Thyroid gland (tissue), 4 donors: ENCODE results near the gene CEP131.

Experiments
- CTCF ChIP-seq, 6 experiments: fragments of 200-600 bp in 3 of 6; fragments of 450-650 bp in 3 of 6; sonication (generic) in 3 of 6; IDR thresholded peaks; one replicate each; pipeline ENCODE4 v1.5.1; 2016 to 2019; ENCODE audit warnings: antibody characterized with exemption in 6 of 6, mild to moderate bottlenecking in 2 of 6, inconsistent platforms in 1 of 6, moderate library complexity in 1 of 6
- POLR2A ChIP-seq, 2 donors: fragments of 450-650 bp; IDR thresholded peaks; one replicate each; pipeline ENCODE4 v1.6.1; 2017; ENCODE audit warnings: antibody characterized with exemption in 2 of 2, mild to moderate bottlenecking in 2 of 2, moderate library complexity in 1 of 2

GRCh38 chr17:81162491-81162890 is 60.3 kb downstream of the CEP131 start:
- TF ChIP-seq POLR2A (IDR thresholded peaks at IDR 0.05) (no peak), CTCF (IDR thresholded peaks at IDR 0.05) (no peak)
